ENCODE measurements around the gene PLA2G4B. TPM values are rescaled to one million over a fixed set of nuclear protein-coding genes. Genes with fewer than 3 reads are reported as not detected.

Gene PLA2G4B
- total and polyA plus RNA-seq, 2 experiments from 2014 or later = 2.7 to 19.6 TPM

DNA sequence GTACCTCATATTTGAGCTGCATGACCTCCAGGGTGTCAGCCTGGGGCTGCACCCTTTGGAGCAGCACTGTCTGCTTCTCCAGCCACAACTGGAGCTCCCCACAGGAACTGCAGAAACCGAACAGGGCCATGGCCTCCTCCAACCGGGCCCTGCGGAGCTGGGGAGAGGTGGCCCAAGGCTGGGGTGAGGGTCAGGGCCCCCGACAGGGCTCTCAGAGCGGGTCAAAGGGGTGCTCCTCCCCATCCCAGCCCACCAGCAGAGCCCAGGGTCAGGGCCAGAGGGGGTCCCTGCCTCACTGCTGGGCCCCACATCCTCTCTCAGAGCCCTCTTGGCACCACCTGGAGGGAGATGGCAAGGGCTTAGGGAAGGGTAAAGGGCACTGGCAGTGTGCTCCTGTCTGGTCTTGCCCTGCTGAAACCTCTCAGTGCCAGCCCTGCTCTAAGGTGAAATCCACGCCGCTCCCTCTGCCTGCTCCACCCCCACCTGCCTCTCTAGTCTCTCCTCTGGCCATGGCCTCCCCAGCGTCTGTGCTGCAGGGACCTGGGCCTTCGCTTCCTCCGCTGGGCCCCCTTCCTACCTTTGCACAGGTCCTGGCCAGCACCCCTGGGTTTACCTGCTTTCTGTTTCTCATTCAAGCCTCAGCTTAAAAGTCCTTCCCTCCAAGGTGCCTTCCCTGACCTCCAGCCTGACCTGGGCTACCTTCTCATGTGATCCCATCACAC, 41.7 kb downstream of the PLA2G4B start:
- H3K36me3 ChIP-seq (replicated peaks; ENCODE audit: insufficient read depth, low read depth) = no peaks in the 10 kb centered on the region
- TF ChIP-seq, protein P1, sequence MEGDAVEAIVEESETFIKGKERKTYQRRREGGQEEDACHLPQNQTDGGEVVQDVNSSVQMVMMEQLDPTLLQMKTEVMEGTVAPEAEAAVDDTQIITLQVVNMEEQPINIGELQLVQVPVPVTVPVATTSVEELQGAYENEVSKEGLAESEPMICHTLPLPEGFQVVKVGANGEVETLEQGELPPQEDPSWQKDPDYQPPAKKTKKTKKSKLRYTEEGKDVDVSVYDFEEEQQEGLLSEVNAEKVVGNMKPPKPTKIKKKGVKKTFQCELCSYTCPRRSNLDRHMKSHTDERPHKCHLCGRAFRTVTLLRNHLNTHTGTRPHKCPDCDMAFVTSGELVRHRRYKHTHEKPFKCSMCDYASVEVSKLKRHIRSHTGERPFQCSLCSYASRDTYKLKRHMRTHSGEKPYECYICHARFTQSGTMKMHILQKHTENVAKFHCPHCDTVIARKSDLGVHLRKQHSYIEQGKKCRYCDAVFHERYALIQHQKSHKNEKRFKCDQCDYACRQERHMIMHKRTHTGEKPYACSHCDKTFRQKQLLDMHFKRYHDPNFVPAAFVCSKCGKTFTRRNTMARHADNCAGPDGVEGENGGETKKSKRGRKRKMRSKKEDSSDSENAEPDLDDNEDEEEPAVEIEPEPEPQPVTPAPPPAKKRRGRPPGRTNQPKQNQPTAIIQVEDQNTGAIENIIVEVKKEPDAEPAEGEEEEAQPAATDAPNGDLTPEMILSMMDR (IDR thresholded peaks at IDR 0.05; ENCODE audit: poor library complexity) = no peak
- TF ChIP-seq EZH2 (IDR thresholded peaks at IDR 0.05; ENCODE audit: borderline replicate concordance) = no peak
- TF ChIP-seq EZH2phosphoT487 (IDR thresholded peaks at IDR 0.05; ENCODE audit: low read depth, severe bottlenecking, unreplicated experiment) = no peak
- H3K4me1 ChIP-seq (ENCODE audit: insufficient read depth) = peaks cover 13% of the 10 kb centered on the region
- H3K79me2 ChIP-seq = no peaks in the 10 kb centered on the region
- H3K27me3 ChIP-seq = no peaks in the 10 kb centered on the region
- no peaks in the 10 kb centered on the region for H3K9me3 ChIP-seq (ENCODE audit: low read depth)
- H3K27ac ChIP-seq = no peak overlapping the region
- H3K9me2 ChIP-seq (replicated peaks; ENCODE audit: insufficient read depth) = no peaks in the 10 kb centered on the region
- no peak overlapping the region for H3K4me2 ChIP-seq
- H3K4me3 ChIP-seq = no peak overlapping the region
- 95% methylated on average over 10 of the region's 10 CpGs for WGBS (ENCODE audit: low lambda C conversion rate, missing lambda C conversion rate)
- H2AFZ ChIP-seq = no peak overlapping the region
- no peaks in the 10 kb centered on the region for H4K20me1 ChIP-seq (ENCODE audit: insufficient read depth, poor library complexity, severe bottlenecking)
- no peak for DNase-seq (ENCODE audit: low spot score)

DNA sequence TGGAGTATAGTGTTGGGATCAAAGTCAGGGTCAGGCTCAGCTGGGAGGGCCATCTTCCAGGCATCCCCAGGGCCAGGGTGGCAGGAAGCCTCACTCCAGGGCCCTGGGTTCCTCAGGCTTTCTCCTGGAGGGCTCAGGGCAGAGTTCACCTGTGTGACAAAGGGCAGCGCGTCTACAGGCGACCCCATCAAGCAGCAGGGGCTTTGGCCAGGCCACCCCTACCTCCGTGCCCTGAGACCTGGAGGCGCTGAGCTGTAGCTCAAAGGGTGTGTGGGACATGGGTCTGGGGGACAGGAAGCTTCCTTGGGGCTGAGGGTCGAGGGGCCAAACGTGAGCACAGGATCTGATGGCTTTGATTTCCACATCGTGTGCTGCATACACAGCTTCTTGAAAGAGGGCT, 42.4 kb downstream of the PLA2G4B start:
- Histone ChIP-seq H3K27ac (no peak overlapping the region), H3K79me2 (no peaks in the 10 kb centered on the region), H2AFZ (no peak overlapping the region), H4K20me1 (ENCODE audit: insufficient read depth, poor library complexity, severe bottlenecking) (no peaks in the 10 kb centered on the region), H3K27me3 (no peaks in the 10 kb centered on the region), H3K4me2 (no peak overlapping the region), H3K4me3 (no peak overlapping the region), H3K36me3 (replicated peaks; ENCODE audit: insufficient read depth, low read depth) (no peaks in the 10 kb centered on the region), H3K9me2 (replicated peaks; ENCODE audit: insufficient read depth) (no peaks in the 10 kb centered on the region), H3K9me3 (ENCODE audit: low read depth) (no peaks in the 10 kb centered on the region), H3K4me1 (ENCODE audit: insufficient read depth) (peaks cover 13% of the 10 kb centered on the region)
- 93% methylated on average over 8 of the region's 8 CpGs for WGBS (ENCODE audit: low lambda C conversion rate, missing lambda C conversion rate)
- TF ChIP-seq EZH2 (IDR thresholded peaks at IDR 0.05; ENCODE audit: borderline replicate concordance) = no peak
- TF ChIP-seq, protein P1 (IDR thresholded peaks at IDR 0.05; ENCODE audit: poor library complexity) = no peak
- no peak for DNase-seq (ENCODE audit: low spot score)

DNA sequence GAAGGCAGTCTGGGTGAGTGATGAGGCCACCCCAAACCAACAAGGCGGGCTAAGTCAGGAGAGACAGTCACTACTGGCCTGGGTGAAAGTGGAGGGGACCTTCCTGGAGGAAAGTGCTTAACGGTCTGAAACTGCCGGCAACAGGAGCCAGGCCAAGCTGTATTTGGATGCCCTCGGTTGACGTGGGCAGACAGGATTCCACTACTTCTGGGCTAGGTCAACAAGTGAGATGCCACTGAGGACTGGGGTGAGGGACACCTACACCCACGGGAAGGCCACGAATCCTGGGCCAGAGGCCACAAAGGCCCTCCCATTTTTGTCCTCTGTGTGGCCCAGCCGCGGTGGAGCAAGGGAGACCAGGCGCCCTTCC, 42.9 kb downstream of the PLA2G4B start:
- H3K27ac ChIP-seq = no peak overlapping the region
- H3K9me3 ChIP-seq (ENCODE audit: low read depth) = no peaks in the 10 kb centered on the region
- H3K4me2 ChIP-seq = peak overlapping the region; percentile 88
- no peaks in the 10 kb centered on the region for H3K79me2 ChIP-seq
- H3K27me3 ChIP-seq = no peaks in the 10 kb centered on the region
- TF ChIP-seq, protein P1 (IDR thresholded peaks at IDR 0.05; ENCODE audit: poor library complexity) = no peak
- TF ChIP-seq EZH2 (IDR thresholded peaks at IDR 0.05; ENCODE audit: borderline replicate concordance) (no peak), EZH2phosphoT487 (IDR thresholded peaks at IDR 0.05; ENCODE audit: low read depth, severe bottlenecking, unreplicated experiment) (no peak)
- H3K4me1 ChIP-seq (ENCODE audit: insufficient read depth) = peaks cover 13% of the 10 kb centered on the region
- H3K9me2 ChIP-seq (replicated peaks; ENCODE audit: insufficient read depth) = no peaks in the 10 kb centered on the region
- no peak overlapping the region for H3K4me3 ChIP-seq
- WGBS (ENCODE audit: low lambda C conversion rate, missing lambda C conversion rate) = 50% methylated on average over 10 of the region's 10 CpGs
- H2AFZ ChIP-seq = peak overlapping the region; percentile 45
- DNase-seq (ENCODE audit: low spot score) = no peak
- no peaks in the 10 kb centered on the region for H3K36me3 ChIP-seq (replicated peaks; ENCODE audit: insufficient read depth, low read depth)
- H4K20me1 ChIP-seq (ENCODE audit: insufficient read depth, poor library complexity, severe bottlenecking) = no peaks in the 10 kb centered on the region
